Myocyte (in vitro differentiated cells): ENCODE data around the gene ZSWIM4. TPM values are rescaled to one million over a fixed set of nuclear protein-coding genes. Genes with fewer than 3 reads are reported as not detected.
"Not testable (repeated sequence)": the region's sequence is repeated elsewhere in the genome, so short reads cannot be mapped to it uniquely, and the experiment has no call there.

Experiments used
- DNase-seq: peaks from one replicate; pipeline ENCODE4 v3.0.0-alpha.2; 2012; ENCODE audit warnings: low read depth
- total RNA-seq: library from RNA; depleted of rRNA; stranded (reverse); fragments of >200 nt; gene quantifications from 2 replicates; pipeline ENCODE4 v1.2.3, GENCODE V29; 2014

The ZSWIM4 gene
- total RNA-seq, 1 donor from 2014 or later = 6.4 TPM

DNA sequence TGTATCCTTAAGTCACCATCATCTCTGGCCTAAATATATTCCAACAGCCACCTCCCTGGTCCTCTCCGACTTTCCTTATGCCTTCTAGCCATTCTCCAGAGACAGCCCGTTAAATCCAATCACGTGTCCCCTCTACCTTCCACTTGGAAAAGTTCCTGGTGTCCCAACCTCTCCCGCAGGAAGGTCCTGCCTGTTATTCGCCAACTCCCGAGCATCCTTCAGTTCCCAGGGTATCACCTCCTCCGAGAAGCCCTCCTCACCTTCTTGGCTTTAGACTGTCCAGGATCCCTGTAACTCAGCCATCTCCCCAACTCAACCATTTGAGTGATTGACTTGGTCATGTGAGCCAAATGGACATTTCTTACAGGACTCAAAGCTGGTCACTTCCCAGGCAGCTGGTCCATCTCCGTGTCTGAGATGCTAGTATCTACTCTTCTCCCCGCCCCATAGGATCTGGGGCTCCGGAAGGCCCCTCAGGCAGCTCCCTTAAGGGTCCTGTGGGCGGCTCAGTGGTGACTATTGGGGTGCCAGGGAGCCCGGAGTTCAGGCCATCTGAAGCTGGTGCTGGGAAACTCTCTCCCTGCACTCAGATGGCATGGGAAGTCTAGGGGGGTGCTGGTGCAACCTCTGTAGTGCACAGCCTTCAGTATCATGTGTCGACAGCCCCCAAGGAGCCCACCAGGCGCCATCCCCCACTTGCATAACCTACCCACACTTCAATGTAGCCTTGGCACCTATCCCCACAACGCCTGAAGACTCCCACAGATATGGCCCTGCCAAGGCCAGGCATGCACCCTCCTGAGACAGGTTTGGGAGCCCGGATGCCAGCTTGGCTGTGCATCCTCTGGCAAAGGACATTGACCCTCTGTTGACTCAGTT is 53.8 kb downstream of the ZSWIM4 start:
- DNase-seq = peak; percentile 50

DNA sequence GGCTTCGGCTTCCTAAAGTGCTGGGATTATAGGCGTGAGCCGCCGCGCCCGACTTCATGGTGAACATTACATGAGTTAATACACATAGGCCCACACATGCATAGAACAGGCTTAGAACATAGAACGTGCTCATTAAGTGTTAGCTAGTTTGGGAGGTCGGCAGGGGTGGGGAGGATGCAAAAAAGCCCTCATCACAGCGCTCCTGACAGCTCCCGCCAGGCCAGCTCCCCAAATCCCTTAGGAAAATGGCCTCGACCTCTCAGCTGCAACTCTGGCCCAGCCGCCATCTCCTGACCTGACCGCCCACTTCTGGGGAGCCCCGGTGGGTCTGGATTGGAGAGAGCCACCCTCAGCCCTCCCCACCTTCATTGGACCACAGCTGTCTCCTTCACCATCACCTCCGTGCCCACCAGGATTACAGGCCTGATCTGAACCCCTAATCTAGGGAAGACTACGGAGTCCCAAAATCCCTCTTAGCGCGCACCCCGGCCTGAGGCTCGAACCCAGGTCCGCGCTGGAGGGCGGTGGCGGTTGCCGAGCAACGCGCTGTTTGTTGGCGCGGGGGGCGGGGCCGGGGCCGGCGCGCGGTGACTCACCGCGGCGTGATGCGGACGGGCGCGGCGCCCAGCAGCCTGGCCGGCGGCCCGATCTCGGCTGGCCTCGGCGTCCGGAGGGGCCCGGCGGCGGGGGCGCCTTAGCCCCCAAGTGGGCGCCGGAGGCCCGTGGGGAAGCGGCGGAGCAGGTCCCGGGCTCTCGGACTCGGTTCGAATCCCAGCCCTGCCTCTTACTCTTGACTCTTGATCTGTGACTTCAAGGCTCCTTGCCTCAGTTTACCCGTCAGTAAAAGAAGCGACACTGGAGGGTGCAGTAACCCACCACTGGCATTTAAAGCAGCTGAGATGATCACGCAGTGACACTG is 55.0 kb downstream of the ZSWIM4 start:
- DNase-seq = peak; percentile 80

DNA sequence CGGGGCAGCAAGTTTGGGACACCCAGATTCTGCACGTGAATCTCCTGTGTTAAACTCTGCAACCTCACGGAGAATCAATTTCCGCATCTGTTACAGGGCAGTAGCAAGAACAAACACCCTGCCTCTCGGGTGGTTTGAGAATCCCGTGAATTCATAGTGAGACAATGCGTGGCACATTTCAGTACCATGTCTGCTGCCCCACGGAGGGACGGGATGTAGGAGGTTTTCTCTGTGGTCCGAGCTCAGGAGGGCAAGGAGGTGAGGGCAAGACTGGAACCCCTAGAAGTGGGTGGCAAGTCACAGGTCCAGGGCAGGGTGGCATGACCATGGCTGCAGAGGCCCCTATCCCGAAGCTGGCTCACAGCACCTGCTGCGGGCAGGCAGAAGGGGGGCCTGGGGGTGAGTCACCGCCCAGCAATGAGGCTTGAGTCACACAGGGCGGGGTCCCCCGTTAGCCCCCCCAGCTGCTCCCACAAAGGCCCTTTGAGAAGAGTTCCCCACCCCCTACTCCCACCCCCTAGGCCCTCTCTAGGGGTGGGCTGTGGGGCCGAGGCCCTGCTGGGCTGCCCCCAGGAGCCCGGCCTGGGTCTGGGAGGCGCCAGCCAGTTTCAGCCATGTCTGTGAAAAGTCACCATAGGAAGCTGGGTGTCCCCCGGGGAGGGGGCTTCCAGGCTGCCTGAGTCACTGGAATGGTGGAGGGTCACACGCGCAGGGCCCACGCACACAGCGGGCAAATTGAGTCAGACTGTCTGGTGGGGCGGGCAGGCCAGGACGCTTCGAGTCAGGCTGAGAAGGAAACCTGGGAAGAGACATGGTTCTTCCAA is 55.9 kb downstream of the ZSWIM4 start:
- peak; percentile 98 for DNase-seq

DNA sequence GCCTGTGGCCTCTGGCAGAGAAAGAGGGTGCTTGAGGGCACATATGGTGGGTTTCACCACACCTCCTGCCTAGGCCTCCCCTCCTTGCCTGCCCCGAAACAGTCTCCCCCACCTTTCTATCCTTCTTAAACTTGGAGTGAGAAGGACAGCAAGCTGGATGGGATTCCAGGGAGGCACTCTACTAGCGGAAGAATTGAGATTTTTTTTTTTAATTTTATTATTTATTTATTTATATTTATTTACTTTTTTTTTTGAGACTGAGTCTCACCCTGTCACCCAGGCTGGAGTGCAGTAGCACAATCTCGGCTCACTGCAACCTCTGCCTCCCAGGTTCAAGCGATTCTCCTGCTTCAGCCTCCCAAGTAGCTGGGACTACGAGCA is 56.5 kb downstream of the ZSWIM4 start:
- not testable (repeated sequence) for DNase-seq

DNA sequence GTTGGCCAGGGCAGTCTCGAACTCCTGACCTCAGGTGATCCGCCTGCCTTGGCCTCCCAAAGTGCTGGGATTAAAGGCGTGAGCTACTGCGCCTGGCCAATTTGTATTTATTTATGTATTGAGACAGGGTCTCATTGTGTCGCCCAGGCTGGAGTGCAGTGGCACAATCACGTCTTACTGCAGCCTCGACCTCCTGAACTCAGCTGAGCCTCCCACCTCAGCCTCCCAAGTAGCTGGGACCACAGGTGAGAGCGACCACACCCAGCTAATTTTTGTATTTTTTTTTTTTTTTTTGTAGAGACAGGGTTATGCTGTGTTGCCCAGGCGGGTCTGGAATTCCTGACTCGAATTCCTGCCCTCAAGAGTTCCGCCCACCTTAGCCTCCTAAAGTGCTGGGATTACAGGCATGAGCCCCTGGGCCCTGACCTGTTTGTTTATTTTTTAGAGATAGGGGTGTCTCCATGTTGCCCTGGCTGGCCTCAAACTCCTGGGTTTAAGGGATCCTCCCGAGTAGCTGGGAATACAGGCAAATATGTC is 57.0 kb downstream of the ZSWIM4 start:
- DNase-seq = not testable (repeated sequence)

DNA sequence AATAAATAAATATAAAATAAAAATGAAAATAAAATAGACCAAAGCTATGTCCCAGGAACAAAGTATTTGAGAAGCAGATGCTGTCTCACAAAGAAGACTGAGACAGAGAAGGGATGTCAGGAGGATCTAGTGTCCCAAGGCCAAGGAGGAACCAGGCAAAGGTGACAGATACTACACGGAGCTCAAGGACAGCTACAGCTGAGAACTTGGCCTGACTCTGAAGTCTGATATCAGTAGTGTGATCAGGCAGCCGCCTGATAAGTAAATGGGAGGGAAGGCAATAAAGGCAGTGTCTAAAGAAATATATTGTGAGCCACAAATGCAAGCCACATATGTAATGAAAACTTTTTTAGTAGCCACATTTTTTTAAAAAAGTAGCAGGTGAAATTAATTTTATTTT is 61.3 kb downstream of the ZSWIM4 start:
- no peak for DNase-seq

DNA sequence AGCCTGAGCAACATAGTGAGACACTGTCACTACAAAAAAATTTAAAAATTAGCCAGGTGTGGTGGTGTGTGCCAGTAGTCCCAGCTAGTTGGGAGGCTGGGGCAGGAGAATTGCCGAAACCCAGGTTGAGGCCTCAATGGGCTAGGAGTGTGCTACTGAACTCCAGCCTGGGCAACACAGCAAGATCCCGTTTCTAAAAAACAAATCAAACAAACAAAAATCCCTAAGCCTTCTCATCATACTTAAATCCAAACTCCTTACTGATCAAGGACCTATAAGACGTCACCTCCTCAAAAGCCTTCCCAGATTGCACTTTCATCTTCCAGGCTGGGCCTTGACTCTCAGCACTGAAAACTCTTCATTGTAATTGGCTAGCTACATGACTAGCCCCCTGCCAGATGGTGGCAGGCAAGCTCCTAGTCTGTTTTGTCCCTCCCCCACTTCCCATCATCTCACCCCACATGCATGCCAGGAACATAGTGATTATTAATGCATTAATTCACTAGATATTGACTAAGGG is 64.2 kb downstream of the ZSWIM4 start:
- no peak for DNase-seq

DNA sequence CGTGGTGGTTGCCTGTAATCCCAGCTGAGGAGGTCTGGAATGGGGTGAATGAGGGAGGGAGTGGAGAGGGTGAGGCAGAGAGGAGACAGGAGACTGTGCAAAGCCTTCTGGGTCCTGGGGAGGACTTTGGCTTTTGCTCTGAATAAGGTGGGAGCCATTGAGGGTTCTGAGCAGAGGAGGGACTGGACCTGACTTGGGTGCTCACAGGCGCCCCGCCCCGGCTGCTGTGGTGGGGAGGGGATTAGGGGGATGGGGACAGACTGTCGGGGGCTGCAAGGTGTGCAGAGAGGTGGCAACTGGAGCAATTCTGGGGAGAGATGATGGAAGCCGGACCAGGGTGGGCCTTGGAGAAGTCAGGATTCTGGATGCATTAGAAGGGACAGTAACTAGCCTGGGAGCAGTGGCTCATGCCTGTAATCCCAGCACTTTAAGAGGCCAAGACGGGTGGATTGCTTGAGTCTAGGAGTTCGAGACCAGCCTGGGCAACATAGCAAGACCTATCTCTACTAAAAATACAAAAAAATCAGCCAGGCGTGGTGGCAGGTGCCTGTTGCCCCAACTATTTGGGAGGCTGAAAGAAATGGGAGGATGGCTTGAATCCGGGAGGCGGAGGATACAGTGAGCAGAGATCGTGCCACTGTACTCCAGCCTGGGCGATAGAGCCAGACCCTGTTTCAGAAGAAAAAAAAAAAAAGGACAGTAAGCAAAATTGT is 65.6 kb downstream of the ZSWIM4 start:
- DNase-seq = no peak

DNA sequence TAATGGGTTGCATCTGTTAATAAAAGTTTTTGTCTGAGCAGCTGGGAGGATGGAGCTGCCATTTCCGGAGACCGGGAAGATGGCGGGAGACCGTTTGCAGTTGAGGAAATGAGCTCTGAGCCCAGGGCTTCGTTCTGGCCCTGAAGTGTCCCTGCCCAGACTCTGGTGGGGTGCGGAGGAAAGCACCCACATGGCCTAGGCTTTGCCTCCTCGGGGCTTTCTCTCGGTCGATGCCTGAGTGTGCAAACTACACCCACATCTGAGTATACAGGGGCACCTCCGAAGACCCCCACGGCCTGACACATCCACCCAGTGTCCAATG is 66.1 kb downstream of the ZSWIM4 start:
- no peak for DNase-seq

DNA sequence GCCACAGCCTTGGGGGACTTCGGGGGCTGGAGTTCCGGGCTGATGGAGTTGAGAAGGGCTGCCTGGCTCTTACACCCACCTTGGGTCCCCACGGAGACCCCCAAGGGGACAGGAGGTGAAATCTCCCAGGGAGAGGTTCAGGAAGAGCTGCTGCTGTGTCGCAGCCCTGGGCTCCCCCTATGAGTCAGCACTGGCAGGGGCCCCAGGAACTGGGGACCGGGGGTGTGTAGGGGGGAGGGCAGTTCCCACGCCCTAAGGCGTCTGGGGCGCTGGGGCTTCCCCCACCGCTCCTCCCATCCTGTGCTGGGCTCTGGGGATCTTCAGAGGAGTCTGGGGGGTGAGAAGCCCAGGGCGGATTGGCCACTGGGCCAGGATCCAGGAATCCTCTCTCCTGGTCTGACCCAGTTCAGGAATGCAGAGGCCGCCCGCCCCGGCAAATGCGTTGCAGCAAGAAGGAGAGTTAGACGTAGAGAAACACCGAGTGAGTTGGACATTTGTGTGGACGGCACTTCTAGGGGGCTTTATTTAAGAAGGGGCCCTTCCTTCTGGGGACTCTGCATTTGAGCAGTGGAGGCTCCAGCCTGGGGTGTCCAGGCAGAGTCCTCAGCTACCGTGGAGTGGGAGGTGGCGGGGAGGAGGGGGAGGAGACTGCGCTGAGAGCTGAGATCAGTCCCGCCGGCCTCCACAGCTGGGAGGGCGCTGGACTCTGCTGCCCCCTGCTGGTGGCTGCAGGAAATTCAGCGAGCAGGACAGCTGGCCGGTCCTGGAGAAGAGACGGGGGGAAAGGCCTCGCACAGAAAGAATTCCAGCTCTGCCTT is 66.7 kb downstream of the ZSWIM4 start:
- DNase-seq = peak; percentile 92

DNA sequence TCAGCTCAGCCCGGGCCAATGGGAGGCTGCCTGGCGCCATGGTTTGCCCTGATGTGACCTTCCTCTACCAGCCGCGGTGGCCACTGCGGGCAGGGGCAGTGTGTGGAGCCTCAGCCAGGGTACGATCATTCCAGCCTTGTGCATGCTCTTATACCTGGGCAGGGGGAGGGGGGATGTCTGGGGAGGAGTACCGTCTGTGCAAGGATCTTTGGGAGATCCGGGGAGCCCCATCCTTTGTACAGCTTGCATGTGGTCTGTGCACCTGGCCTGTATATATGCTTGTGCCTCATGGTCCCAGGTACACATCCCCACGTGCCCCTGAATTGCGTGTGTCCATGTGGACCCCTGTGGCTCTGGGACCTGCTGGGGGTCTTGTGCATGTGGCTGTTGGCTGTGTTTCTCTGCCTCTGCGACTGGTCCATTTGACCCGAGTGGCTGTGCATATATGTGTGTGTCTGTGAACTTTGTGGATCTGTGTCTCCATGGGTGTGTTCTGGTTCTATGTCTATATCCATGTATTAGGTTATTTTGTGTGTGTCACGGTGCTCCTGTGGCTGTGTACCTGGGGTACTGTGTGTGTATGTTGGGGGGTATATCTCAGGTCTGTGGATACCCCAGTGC is 68.9 kb downstream of the ZSWIM4 start:
- DNase-seq = no peak

DNA sequence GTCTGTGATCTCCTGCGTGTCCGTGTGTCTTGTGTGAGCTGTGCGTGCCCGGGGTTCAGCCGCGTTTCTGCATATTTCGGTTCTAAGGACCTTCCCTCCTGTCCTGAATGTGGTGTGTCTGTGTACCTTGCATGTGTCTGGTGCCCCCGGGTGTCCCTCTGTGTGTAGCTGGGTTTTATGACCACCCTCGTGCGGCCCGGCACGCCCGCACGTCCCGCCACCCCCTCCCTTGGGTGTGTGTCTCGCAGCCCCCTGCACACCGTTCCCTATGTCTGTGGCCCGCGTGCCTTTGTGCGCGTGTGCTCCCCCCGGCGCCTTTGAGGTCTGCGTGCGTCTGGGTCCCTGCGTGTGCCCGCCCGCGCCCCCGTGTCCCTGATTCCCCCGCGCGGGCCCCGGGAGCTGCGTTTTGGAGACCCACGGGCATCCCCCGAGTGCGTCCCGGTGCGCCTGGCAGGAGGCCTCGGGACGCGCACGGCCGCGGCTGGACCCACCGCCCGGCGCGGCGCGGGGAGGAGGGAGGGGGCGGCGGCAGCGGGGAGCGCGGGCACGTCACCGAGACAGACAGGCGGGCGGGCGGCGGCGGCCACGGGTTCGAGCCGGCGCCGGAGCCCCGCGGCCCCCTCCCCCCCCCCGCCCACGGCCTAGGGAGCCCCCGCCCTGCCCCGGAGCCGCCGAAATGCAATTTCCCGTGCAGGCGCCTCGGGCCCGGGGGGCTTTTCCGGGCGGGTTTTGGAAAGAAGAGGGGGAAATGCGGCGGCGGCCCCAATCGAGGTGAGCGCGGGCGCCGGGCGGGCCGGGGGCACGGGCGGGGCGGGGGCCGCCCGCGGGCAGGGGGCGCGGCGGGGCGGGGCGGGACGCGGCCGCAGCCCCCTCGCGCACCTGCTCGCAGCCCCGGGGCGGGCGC is 69.7 kb downstream of the ZSWIM4 start:
- DNase-seq = no peak

DNA sequence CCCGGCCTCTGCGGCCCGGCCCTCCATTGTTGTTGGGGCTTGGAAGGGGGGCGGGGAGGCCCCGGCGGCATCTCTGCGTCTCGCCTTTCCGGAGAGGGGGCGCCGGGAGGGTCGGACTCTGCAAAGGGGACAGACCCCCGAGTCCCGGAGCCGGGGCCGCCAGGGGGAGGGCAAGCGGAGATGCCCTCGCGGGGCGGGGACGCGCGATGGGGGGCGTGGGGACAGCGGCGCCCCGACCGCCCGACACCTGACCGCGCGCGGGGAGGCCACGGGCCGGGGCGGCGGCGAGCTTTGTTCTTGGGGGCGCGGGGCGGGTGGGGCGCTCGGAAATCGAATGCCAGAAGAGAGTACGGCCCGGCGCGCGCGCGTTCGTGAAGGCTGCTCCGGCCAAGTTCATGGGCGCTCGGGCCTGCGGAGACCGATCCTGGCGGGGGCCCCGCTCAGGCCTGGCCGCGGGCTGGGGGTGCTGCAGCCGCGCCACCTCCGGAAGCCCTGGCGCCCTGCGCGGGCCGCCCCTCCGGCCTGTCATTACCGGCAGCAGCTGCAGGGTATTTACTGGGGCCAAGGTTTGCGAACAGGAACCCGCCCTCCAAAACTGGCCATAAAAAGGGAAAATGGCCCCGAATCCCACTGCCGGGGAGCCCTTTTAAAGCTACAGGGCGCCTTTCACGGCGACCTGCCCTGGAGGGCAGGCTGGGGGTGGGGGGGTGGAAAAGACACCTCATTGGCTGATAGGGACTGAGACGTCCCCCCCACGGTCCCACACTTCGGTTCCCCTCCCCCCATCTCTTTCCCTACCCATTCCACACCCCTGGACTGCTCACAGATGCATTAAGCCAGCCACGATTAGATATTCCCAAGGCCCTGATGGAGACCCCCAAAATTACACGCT is 70.6 kb downstream of the ZSWIM4 start:
- peak; percentile 35 for DNase-seq

DNA sequence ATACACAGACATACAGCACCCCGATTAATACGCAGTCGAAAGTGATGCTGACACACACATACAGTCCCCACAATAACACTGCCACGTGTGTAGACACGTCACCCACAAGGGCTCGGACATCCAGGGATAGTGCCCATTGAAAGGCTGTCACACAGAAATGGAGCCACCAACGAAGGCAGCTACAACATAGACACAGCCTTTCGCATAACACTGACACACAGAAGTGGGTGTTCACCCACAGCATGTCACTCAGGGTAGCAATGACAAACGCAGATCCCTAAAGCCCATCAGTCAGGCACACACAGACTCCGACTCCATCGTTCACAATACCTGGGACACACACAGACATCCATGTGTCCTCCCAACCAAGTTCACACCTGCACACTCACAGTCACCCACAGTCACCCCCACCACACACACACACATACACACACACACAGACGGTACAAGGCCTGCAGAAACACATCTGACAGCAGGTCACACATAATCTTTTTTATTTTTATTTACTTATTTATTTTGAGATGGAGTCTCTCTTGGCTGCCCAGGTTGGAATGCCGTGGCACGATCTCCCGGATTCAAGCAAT is 71.3 kb downstream of the ZSWIM4 start:
- no peak for DNase-seq

DNA sequence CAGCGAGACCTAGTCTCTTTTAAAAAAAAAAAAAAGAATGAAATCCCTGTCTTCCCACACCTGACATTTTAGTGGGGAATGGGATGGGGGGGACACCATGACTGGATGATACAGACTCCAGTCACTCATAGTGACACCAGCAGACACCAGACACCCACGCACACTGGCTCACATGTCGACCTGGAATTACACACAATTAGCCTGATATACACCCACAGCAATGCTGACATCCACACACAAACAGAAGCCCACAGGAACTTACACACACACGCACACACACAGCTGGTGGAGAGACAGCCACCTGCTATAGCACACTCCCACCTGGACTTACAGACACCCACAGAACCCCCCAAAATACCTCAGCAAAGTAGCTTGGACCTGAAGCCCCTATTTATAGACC is 73.4 kb downstream of the ZSWIM4 start:
- DNase-seq = no peak

DNA sequence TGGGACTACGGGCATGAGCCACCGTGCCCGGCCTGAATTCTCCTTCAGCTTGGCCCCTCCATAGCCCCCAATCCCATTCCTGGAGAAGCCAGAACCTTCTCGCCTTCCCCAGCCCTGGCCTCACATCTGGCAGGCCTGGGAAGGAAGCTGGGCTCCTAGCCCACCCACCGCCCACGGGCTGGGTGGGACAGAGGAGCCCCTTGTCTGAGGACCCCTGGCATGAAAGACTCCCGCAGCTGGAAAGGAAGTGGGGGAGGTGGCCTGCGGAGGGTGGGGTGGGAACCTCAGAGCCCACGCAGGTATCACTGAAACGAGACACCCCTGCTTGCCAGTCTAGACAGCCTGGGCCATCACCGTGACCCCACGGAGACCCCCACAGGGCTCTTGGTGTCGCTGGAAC is 74.0 kb downstream of the ZSWIM4 start:
- DNase-seq = no peak
